Measurements from ENCODE around the gene SYCP2.

GRCh38 chr20:59944726-59945125, 11.3 kb upstream of the SYCP2 start:
- TF ChIP-seq EZH2 (IDR thresholded peaks at IDR 0.05; ENCODE audit: borderline replicate concordance, low read depth, low read length, poor library complexity, severe bottlenecking) (no peak), CTCF (conservative IDR thresholded peaks at IDR 0.05; ENCODE audit: low read depth, low read length) (no peak)

Measured in A673 (cell line).